Spinal cord (tissue), 10 donors: ENCODE data around the gene ITIH5. TPM values are rescaled to one million over a fixed set of nuclear protein-coding genes. Genes with fewer than 3 reads are reported as not detected.

Experiments
- DNase-seq, 6 donors: peaks; one replicate each; pipeline versions ENCODE4 v3.0.0 to v3.0.0-alpha.2; 2013 to 2015; ENCODE audit warnings: low spot score in 6 of 6, low read depth in 4 of 6
- H3K27ac ChIP-seq: one replicate; pipeline ENCODE4 v1.5.1; 2013; ENCODE audit warnings: low read depth, low read length, control low read depth
- H3K27me3 ChIP-seq: one replicate; pipeline ENCODE4 v1.6.1; 2013; ENCODE audit warnings: low read length; ENCODE audit not compliant: control insufficient read depth, insufficient read depth
- H3K36me3 ChIP-seq: one replicate; pipeline ENCODE4 v1.6.1; 2013; ENCODE audit warnings: low read length; ENCODE audit not compliant: control insufficient read depth, insufficient read depth
- H3K4me1 ChIP-seq: one replicate; pipeline ENCODE4 v1.6.1; 2013; ENCODE audit warnings: low read length; ENCODE audit not compliant: control insufficient read depth, insufficient read depth
- H3K4me3 ChIP-seq: one replicate; pipeline ENCODE4 v1.5.1; 2013; ENCODE audit warnings: low read depth, low read length, control low read depth
- H3K9me3 ChIP-seq: one replicate; pipeline ENCODE4 v1.6.1; 2013; ENCODE audit warnings: low read length; ENCODE audit not compliant: control insufficient read depth, insufficient read depth
- WGBS: methylation state at CpG from one replicate; pipeline ENCODE4 v1.1.5; 2013; ENCODE audit warnings: missing lambda C conversion rate; ENCODE audit not compliant: insufficient coverage; 5-methylcytosine and 5-hydroxymethylcytosine counted together
- polyA plus RNA-seq, 2 donors: library from polyadenylated mRNA; unstranded; fragments of 120-200 nt; gene quantifications; one replicate each; pipeline ENCODE4 v1.2.1, GENCODE V29; 2013; ENCODE audit not compliant: insufficient read length in 2 of 2
- total RNA-seq, 2 donors: library from RNA; depleted of rRNA in 1 of 2; stranded (reverse); fragments of 120-200 nt in 1 of 2; fragments of >200 nt in 1 of 2; gene quantifications; one replicate each; pipeline versions ENCODE4 v1.2.3 to v1.2.4, GENCODE V29; 2013 to 2014
- donor health status: healthy.

The ITIH5 gene
- total and polyA plus RNA-seq, 4 donors, result 32.4 to 132 (median 56.4) TPM

- H3K4me1 ChIP-seq, result peaks cover 11% of the 10 kb centered on the region
- DNase-seq, result no peak
- no peak overlapping the region for H3K4me3 ChIP-seq
- H3K27me3 ChIP-seq, result no peaks in the 10 kb centered on the region
- H3K27ac ChIP-seq, result no peak overlapping the region
- WGBS, result 59% methylated on average over 6 of the region's 6 CpGs
- H3K36me3 ChIP-seq, result no peaks in the 10 kb centered on the region
- no peaks in the 10 kb centered on the region for H3K9me3 ChIP-seq
These were observed 127.7 kb downstream of the ITIH5 start for GRCh38 chr10:7538970-7539654.

GRCh38 chr10:7537126-7537525, 129.6 kb downstream of the ITIH5 start:
- no CpG with 5 or more reads among the region's 3 CpGs for WGBS
- H3K36me3 ChIP-seq, result no peaks in the 10 kb centered on the region
- H3K27me3 ChIP-seq, result no peaks in the 10 kb centered on the region
- H3K4me3 ChIP-seq, result no peak overlapping the region
- DNase-seq, result no peak
- no peaks in the 10 kb centered on the region for H3K9me3 ChIP-seq
- H3K4me1 ChIP-seq, result peaks cover 21% of the 10 kb centered on the region
- H3K27ac ChIP-seq, result no peak overlapping the region

- Histone ChIP-seq H3K4me3 (no peak overlapping the region), H3K9me3 (no peaks in the 10 kb centered on the region), H3K27ac (peak overlapping the region; percentile 6), H3K4me1 (peaks cover 9% of the 10 kb centered on the region), H3K27me3 (no peaks in the 10 kb centered on the region), H3K36me3 (no peaks in the 10 kb centered on the region)
- 60% methylated on average over 1 of the region's 5 CpGs for WGBS
- no peak for DNase-seq
These were observed 132.3 kb downstream of the ITIH5 start for GRCh38 chr10:7534480-7534852.

GRCh38 chr10:7533657-7534479, 132.9 kb downstream of the ITIH5 start:
- DNase-seq, result peak in 1 of 6 donors; percentile 45
- WGBS, result 66% methylated on average over 6 of the region's 7 CpGs
- peak overlapping the region; percentile 12 for H3K27ac ChIP-seq
- no peaks in the 10 kb centered on the region for H3K27me3 ChIP-seq
- H3K4me3 ChIP-seq, result no peak overlapping the region
- no peaks in the 10 kb centered on the region for H3K9me3 ChIP-seq
- H3K4me1 ChIP-seq, result peaks cover 9% of the 10 kb centered on the region
- H3K36me3 ChIP-seq, result no peaks in the 10 kb centered on the region

- 46% methylated on average over 17 of the region's 23 CpGs for WGBS
- Histone ChIP-seq H3K4me1 (peaks cover 9% of the 10 kb centered on the region), H3K27me3 (no peaks in the 10 kb centered on the region), H3K4me3 (no peak overlapping the region), H3K27ac (no peak overlapping the region), H3K36me3 (no peaks in the 10 kb centered on the region), H3K9me3 (no peaks in the 10 kb centered on the region)
- peak in 1 of 6 donors; percentile 58 for DNase-seq
These were observed 133.9 kb downstream of the ITIH5 start for GRCh38 chr10:7532723-7533498.

DNA sequence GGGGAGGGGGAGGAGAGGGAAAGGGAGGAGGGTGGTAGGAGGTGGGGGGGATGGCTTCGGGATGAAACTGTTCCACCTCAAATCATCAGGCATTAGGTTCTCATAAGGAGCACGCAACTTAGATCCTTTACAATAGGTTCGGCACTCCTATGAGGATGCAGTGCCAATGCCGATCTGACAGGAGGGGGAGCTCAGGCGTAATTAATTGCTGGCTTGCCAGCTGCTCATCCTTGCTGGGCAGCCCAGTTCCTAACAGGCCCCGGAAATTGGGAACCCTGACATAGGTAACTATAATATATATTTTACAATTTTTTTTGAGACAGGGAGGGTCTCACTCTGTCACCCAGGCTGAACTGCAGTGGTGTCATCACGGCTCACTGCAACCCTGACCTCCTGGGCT, 137.1 kb downstream of the ITIH5 start:
- 32% methylated on average over 3 of the region's 7 CpGs for WGBS
- DNase-seq, result peak in 2 of 6 donors; percentile 59 to 63

GRCh38 chr10:7527468-7527867, 139.3 kb downstream of the ITIH5 start:
- H3K27ac ChIP-seq, result no peak overlapping the region
- no peak overlapping the region for H3K4me3 ChIP-seq
- no peak for DNase-seq
- no CpG with 5 or more reads among the region's 1 CpG for WGBS
- H3K36me3 ChIP-seq, result no peaks in the 10 kb centered on the region
- H3K27me3 ChIP-seq, result no peaks in the 10 kb centered on the region
- no peaks in the 10 kb centered on the region for H3K4me1 ChIP-seq
- H3K9me3 ChIP-seq, result no peaks in the 10 kb centered on the region

More for the DNA sequence above, 137.1 kb downstream of the ITIH5 start:
- no peaks in the 10 kb centered on the region for H3K27me3 ChIP-seq
- H3K4me3 ChIP-seq, result no peak overlapping the region
- no peak overlapping the region for H3K27ac ChIP-seq
- H3K36me3 ChIP-seq, result no peaks in the 10 kb centered on the region
- peaks cover 9% of the 10 kb centered on the region for H3K4me1 ChIP-seq
- no peaks in the 10 kb centered on the region for H3K9me3 ChIP-seq

GRCh38 chr10:7526017-7526400, 140.8 kb downstream of the ITIH5 start:
- 80% methylated on average over 17 of the region's 19 CpGs for WGBS
- H3K9me3 ChIP-seq, result no peaks in the 10 kb centered on the region
- H3K27ac ChIP-seq, result no peak overlapping the region
- no peak for DNase-seq
- H3K4me3 ChIP-seq, result no peak overlapping the region
- no peaks in the 10 kb centered on the region for H3K27me3 ChIP-seq
- no peaks in the 10 kb centered on the region for H3K36me3 ChIP-seq
- no peaks in the 10 kb centered on the region for H3K4me1 ChIP-seq

- Histone ChIP-seq H3K36me3 (no peaks in the 10 kb centered on the region), H3K27ac (no peak overlapping the region), H3K9me3 (no peaks in the 10 kb centered on the region), H3K4me1 (peaks cover 4% of the 10 kb centered on the region), H3K27me3 (no peaks in the 10 kb centered on the region), H3K4me3 (no peak overlapping the region)
- peak; percentile 70 to 96 (median 78) for DNase-seq
- 79% methylated on average over 9 of the region's 16 CpGs for WGBS
These were observed 141.3 kb downstream of the ITIH5 start for GRCh38 chr10:7525314-7526016.
